ENCODE results near the gene ABHD15.

Gene ABHD15, protein sequence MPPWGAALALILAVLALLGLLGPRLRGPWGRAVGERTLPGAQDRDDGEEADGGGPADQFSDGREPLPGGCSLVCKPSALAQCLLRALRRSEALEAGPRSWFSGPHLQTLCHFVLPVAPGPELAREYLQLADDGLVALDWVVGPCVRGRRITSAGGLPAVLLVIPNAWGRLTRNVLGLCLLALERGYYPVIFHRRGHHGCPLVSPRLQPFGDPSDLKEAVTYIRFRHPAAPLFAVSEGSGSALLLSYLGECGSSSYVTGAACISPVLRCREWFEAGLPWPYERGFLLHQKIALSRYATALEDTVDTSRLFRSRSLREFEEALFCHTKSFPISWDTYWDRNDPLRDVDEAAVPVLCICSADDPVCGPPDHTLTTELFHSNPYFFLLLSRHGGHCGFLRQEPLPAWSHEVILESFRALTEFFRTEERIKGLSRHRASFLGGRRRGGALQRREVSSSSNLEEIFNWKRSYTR

DNA sequence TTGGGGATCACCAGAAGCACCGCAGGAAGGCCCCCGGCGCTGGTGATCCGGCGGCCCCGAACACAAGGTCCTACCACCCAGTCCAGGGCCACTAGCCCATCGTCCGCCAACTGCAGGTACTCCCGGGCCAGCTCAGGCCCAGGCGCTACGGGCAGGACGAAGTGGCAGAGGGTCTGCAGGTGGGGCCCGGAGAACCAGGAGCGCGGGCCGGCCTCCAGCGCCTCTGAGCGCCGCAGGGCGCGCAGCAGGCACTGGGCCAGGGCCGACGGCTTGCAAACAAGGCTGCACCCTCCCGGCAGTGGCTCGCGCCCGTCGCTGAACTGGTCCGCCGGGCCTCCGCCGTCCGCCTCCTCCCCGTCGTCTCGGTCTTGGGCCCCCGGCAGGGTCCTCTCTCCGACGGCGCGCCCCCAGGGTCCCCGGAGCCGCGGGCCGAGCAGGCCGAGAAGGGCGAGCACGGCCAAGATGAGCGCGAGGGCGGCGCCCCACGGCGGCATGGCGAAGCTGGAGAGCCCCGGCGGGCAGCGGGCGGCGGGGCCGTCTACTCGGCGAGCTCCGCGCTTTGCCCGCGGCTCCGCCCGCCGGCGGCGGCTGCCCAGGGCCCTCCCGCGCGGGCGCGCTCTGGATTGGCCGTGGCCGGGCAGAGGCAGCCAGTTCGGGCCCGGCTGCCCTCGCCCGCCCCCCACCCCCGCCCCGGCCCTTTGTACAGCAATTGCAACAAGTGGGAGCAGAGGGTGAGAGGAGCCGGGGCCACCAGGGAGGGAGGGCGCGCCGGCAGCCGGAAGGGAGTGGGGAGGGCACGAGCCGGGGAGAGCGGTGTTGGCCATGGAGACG, at the start of gene ABHD15:
Gene ABHD15, minus strand, starts transcription at position 565 of the 831 bp plus-strand sequence. Its CDS starts 71 bp downstream, at position 494.
- DNase-seq, result peak; percentile 29

DNA sequence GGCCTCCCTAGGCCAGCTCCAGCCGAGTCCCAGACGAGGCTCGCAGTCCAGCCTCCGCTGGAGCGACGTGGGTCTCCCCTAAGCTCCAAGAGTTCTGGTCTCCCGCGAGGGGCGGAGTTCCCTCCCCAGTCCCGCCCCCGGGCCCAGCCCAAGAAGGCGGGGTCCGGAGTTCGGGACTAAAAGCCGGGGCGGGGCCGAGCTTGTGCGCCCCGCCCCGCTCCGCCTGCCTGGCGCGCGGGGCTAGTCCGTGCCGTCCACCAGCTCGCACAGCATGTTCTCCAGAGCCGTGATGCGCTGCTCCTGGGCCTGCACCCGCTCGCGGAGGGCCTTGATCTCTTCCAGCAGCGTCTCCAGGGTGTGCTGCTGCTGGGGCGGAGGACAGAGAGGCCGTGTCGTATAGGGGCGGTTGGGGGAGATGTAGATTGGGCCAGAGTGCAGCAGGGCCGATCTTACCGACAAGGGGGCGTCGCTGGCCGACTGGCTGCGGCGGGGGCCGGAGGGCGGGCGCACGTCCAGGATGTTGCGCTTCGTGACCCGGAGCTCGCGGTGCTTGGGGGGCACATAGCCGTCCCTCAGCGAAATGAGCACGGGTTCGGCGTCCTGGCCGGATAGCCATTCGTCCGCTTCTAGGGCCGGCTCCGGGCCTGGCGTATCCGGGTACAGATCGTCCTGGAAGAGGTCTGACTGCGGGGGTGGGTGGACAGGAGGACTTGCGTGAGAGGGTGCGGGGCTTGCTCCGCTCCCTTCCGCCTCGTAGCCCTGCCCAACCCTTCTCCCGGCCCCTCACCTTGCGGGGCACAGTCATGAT, 48.9 kb upstream of the ABHD15 start:
- peak; percentile 50 for DNase-seq

DNA sequence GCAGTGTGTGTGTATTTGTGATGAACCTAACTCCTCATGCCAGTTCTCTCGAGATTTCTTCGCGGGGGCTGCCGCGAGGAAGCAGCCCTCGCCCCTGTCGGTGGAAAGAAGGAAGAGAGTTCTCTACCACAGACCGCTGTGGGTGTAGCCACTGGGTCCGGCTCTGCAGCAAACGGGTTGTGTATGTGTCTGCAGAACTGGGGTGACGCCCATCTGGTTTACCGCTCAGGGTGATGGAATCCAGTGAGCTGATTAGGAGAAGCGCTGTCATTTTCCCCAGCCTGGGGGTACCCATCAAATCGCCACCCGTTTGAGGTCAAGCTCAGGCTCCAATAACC, 48.2 kb upstream of the ABHD15 start:
- DNase-seq, result no peak

DNA sequence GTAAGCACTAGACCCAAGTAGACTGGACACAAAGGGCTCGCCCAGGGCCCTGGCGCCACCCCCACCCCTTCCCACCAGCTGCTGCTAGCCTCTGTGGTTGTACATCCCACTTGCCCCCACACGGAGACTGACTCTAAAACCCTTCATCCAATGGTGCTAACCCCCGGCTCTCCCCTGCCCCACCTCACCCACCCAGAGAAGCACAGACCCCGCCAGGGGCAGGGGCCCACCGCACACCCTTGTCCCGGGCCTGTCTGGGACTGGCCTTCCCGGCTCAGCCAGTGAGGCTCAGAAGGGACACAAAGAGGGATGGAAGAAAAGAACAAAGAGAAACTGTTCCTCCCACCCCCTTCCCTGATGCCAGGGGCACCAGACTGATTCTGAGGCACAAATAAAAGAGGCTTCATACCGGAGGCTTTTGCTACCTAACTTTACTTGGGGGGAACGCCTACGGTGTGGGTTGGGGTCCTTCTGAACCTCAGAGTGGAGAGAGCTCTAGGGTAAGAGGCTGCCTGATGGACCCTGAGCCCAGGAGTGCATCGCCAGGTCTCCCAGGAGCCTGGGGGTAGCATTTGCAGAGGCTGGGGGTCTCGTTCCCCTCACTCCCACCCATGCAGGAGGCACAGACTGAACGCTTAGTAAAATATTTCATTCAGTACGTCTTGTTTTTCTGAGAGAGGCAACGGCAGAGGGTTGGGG, 47.7 kb upstream of the ABHD15 start:
- DNase-seq, result no peak

DNA sequence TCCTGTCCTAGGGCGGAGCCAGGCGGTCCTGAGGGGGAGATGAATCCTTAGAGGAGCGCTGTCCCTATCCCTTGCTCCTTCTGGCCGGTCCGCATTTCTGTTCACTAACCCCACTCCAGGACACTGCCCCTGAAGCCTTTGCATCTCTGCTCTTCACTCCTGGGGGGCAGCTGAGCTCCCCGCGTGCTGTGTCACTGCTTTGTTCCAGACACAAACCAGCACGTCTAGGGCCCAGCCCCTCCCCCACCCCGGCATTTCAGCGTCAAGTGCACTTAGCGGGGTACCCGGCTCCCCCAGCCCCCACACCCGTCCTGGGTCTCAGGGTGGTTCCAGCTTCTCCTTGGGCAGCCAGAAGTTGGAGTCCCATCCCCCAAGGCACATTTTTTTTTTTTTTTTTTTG, 47.0 kb upstream of the ABHD15 start:
- no peak for DNase-seq

DNA sequence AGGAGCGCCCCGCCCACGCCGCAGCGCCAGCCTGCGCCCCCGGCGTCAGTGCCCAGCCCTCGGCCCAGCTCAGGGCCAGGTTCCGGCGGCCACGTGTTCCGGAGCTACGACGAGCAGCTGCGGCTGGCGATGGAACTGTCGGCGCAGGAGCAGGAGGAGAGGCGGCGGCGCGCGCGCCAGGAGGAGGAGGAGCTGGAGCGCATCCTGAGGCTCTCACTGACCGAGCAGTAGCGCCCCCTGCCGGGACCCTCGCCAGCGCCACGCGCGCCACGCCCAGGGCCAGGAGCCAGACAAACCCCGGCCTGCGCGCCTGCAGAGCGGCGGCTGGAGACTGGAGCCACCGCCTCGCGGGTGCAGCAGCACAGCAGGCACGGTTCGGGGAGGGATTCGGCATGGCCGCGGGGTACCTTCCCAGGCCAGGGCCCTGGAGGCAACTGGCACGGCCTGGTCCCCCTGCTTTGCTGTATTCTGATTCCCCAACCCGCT, 46.6 kb upstream of the ABHD15 start:
- DNase-seq, result no peak

DNA sequence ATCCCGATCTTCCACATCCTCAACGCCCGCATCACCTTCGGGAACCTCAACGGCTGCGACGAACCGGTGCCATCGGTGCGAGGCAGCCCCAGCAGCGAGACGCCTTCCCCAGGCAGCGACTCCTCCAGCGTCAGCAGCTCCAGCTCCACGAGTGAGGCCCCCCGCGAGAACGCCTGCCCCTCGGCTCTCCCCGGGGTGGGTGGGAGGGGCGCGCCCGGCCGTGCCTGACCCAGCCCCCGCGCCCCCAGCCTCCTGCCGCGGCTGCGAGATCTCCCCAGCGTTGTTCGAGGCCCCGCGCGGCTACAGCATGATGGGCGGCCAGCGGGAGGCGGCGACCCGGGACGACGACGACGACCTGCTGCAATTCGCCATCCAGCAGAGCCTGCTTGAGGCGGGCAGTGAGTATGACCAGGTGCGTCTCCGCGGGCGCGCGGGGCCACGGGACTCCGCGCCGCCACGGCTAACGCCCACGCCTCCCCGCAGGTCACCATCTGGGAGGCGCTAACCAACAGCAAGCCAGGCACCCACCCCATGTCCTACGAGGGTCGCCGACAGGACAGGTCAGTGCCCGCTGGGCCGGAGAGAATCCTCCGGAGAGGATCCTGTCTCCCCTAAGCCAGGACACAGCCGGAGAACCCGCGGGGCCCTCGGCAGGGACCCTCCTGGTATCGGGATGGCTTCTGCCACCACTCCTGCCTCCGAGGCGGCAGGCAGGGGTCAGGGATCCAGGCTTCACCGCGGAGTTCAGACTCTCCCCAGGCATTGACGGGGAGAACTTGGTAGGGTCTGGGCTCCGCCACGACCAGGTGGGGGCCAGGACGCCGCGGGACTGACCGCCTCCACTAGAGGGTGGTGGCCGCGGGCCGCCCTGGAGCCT, 45.8 kb upstream of the ABHD15 start:
- no peak for DNase-seq

DNA sequence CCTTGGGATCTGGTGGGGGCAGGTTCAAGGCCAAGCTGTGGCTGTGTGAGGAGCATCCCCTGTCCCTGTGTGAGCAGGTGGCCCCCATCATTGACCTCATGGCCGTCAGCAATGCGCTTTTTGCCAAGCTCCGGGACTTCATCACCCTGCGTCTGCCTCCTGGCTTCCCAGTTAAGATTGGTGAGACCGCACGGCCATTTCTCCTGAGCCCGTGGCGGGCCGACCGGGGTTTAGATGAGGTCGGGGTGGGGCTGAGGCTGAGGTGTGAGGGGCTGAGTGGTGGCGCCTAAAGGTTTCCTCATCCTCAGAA, 45.2 kb upstream of the ABHD15 start:
- no peak for DNase-seq

DNA sequence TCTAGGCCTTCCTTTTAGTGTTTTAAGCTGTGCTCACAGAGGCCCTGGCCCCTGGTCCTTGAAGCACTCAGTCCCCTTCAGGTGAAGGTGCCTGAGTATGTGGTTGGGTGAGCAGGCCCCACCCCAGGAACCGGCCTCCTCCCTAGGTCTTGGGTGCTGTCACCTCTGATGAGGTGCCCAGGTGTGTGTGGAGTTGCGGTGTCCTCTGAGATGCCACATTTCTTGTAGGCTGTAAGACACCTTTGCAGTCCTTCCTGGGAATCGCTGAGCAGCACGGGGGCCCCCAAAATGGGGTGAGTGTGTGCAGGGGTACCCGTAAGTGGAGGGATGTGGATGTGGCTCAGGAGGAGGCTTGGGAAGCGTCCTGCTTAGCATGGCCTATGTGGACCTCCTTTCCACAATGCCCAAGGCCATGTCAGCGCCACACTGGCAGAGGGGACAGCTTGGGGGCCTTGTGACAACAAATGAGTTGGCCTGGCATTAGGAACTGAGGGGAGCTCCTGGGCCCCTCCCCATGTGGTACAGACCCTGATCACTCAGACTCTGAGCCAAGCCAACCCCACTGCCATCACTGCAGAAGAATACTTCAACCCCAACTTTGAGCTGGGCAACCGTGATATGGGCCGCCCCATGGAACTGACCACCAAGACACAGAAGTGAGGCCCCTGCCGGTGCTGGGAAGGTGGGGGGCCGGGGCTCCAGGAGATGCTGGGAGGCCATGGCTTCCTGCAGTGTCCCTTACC, 44.7 kb upstream of the ABHD15 start:
- DNase-seq, result no peak

DNA sequence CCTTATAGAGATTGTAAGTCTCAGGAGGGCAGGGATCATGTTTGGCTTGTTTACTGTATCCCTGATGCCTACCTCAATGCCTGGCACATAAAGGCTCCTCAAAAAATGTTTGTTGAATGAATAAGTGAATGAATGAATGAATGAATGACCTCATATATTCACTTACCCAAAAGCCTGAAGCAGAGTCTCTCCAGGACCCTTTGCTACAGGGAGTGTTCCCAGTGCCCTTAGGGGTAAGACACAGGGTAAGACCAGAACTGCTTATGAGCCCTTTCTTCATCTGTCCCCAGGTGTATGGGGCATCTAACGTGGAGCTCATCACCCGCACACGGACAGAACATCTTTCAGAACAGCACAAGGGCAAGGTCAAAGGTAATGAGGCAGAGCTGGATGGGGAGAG, 43.6 kb upstream of the ABHD15 start:
- DNase-seq, result no peak

DNA sequence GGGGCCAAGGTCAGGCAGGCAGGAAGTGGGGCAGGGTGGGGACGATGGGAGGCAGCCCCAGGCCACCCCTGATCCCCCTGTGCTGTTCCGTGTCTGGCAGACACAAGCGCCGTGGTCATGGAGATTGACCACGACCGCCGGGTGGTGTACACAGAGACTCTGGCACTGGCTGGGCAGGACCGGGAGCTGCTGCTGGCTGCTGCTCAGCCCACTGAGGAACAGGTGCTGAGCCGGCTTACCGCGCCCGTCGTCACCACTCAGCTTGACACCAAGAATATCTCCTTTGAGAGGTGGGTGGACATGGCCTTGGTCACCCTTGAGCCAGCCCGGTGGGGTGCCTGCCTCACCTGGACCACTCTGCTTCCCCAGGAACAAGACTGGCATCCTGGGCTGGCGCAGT, 42.1 kb upstream of the ABHD15 start:
- DNase-seq, result no peak

DNA sequence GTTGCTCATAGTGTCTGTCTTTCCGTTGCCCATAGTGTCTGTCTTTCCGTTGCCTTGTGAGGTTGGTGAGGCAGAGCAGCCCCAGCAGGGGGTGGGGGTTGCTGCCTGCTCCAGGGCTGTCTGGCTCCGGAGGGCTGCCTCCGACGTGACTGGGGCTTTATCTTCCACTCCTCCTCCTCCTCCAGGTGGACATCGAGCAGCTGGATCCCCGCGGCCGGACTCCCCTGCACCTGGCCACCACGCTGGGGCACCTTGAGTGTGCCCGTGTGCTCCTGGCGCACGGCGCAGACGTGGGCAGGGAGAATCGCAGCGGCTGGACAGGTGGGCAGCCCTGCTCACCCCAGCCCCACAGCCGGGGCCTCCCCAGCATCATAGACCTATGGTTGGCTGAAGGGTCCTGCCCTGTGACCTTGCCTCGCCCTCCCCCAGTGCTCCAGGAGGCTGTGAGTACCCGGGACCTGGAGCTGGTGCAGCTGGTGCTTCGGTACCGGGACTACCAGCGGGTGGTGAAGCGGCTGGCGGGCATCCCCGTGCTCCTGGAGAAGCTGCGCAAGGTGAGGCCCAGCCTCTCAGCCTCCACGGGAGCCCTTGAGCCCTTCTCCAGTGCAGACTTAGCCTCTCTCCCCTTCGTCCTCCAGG, 40.8 kb upstream of the ABHD15 start:
- no peak for DNase-seq

DNA sequence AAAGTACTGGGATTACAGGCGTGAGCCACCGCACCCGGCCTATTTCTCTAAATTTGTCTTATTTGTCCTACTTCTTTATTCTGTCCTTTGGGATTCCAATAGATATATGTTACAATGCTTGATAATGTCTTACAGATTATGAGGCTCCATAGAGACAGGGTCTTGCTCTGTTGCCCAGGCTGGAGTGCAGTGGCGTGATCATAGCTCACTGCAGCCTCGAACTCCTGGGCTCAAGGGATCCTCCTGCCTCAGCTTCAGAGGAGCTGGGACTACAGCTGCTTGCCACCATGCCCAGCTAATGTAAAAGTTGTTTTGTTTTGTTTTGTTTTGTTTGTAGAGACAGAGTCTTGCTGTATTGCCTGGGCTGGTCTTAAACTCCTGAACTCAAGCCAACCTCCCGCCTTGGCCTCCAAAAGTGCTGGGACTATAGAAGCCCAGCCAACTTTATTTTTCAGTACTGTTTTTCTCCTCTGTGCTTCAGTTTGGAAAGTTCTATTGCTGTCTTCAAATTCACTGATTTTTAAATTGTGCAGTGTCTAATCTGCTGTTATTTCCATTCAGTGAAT, 36.4 kb upstream of the ABHD15 start:
- DNase-seq, result no peak

DNA sequence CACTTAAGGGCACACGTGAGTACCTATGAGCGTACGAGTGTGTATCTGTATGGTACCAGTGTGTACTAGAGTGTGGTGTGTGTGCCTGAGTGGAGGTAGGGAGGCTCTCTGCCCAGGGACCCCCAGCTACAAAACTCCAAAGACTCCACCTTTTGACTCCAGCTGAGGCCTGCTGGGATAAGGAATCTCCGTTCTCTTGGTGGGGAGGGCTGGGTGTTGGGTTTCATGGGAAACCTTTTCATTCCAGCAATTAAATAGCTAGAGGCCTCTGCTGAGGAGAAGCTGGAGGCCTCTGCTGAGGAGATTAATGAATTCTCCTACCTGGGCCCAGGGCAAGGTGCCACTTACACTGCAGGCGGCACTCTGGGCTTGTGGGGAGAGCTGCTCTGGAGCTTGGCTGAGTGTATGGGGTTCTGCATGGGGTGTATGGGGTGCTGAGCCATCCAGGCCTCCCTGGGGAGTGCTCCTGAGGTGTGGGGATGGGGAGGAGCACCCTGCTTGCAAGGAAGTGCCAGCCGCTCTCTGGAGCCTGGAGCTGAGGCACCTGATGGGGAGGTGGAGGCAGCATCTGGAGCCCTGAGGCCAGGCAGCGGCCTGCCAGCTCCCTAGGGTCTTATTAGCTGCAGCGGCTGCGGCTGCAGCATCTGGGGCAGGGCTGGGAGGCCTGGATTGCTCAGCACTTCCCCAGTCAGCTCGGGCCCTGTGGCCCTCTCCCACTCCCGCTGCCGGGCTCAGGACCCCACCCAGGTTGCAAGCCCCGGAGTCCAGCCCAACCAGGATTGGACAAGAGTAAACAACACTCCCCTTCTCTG, 30.7 kb upstream of the ABHD15 start:
- no peak for DNase-seq

DNA sequence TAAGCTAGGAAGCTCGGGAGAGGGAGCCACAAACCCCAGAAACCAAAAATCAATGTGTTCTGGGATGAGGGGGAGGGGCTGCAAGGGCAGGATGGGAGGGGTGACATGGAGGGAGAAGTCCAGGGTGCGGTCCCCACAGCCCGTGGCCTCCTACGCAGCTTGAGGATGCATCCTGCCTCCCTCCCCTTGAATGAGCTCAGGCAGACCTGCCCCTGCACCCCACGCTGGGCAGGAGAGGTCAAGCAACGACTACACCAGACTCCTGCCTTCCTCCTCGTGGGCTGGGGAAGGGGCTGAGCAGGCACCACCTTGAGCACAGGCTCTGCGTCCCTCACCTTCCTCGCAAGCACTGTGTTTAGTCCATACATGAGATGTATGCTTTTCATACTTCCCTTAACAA, 30.0 kb upstream of the ABHD15 start:
- DNase-seq, result no peak

DNA sequence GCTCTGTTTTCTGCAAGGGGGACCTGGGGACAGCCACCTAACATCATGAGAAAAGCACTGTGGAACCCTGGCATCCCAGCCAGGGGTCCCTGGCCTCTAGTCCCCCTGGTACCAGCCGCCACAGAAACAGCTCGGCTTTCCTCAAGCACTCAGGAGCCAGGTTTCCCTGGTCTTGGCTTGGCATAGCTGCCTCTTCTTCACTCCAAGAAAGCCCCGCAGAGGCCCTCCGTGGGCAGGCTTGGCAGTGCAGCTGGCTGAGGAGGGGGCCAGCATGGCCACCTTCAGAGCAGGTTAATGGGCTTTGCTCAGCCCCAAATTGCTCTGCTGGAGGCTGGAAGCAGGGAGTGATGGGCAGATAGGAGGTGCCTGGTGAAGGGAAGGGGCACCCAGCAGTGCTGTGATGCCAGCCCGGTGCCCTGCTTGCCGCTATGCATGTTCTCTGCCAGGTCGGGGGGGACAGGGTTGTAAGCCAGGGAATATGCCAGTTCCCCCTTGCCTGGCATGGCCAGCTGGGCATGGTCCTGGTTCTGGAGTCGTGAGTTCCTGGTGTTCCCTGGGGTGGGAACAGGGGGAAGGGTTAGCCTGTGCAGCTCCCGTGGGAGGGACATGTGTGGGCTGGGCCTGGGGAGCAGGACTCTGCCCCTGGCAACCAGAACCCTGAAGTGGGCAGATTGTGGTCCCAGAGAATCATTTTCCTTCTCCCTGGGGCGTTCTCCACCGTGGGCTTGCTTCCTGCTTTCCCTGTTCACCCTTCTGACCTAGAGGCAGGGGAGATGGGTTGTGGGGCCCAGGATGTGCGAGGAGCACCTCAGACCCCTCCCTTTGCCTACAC, 29.3 kb upstream of the ABHD15 start:
- no peak for DNase-seq

DNA sequence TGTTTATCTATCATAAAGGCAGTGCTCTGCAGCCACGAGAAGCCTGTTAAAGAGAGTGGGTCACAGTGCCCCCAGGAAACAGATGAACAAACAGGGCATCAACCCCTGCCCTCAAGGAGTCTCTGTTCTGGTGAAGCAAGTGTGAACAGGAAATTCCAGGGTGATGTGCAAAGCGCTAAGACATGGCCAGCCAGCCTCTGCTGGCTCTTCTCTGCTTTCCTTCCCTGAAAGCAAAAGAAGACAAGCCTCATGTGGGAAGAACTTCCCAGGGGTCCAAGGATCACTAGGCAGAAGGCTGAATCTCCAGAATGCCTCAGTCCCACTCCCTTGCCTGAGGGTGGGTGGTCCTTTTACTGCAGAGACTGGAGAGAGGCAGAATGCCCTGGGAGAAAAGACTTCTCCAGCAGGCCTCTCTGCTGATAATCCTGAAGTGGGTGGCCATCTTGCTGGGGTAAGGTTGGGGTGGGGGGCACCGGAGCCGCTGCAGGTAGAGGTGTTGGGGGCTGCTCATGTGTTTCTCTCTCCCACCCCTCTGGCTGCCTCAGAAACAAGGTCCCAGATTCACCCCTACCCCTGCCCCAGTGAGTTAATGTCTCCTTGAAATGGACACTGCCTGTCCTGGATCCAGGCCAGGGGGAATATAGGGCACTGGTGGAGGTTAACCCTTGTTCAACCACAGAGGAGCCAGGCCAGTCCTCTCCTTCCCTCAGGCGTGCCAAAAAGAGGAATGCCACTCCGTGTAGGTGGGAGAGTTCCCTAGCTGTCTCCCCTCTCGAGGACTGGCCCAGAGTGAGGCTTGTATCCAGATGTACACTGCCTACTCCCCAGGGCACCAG, 28.5 kb upstream of the ABHD15 start:
- no peak for DNase-seq

All from NCI-H2029 (cell line).